Fibroblast of lung (primary cell): ENCODE data around the gene TTC39B. TPM values are rescaled to one million over a fixed set of nuclear protein-coding genes. Genes with fewer than 3 reads are reported as not detected.

Source experiments
- DNase-seq, 2 donors: peaks; one replicate each; pipeline versions ENCODE4 v3.0.0 to v3.0.0-alpha.2; 2010; ENCODE audit warnings: low read depth in 2 of 2
- H2AFZ ChIP-seq: 2 replicates; pipeline ENCODE4 v1.5.1; 2012; ENCODE audit warnings: low read length, control low read depth, inconsistent platforms
- H3K27ac ChIP-seq: 2 replicates; pipeline ENCODE4 v1.5.1; 2011; ENCODE audit warnings: low read length, control low read depth; ENCODE audit not compliant: insufficient read depth
- H3K27me3 ChIP-seq: 2 replicates; pipeline ENCODE4 v1.5.1; 2011; ENCODE audit warnings: mild to moderate bottlenecking, low read length; ENCODE audit not compliant: control insufficient read depth, insufficient read depth
- H3K36me3 ChIP-seq: 2 replicates; pipeline ENCODE4 v1.5.1; 2011; ENCODE audit warnings: low read length; ENCODE audit not compliant: control insufficient read depth, insufficient read depth
- H3K4me1 ChIP-seq: 2 replicates; pipeline ENCODE4 v1.5.1; 2011; ENCODE audit warnings: low read length; ENCODE audit not compliant: control insufficient read depth, insufficient read depth; ENCODE audit errors: extremely low read depth
- H3K4me2 ChIP-seq: 2 replicates; pipeline ENCODE4 v1.5.1; 2011; ENCODE audit warnings: low read length, control low read depth; ENCODE audit not compliant: insufficient read depth; ENCODE audit errors: extremely low read depth
- H3K4me3 ChIP-seq, 4 experiments: fragments of 200-600 bp in 1 of 4; sonication (generic) in 1 of 4; replicated peaks in 1 of 4; 2 replicates each; pipeline ENCODE4 v1.5.1; 2011 to 2016; ENCODE audit warnings: low read length in 4 of 4, low read depth in 3 of 4, mild to moderate bottlenecking in 3 of 4, control low read depth in 2 of 4, inconsistent platforms in 1 of 4, mixed read lengths in 1 of 4; ENCODE audit not compliant: insufficient read depth in 1 of 4; ENCODE audit errors: control extremely low read depth in 1 of 4
- H3K79me2 ChIP-seq: 2 replicates; pipeline ENCODE4 v1.5.1; 2012; ENCODE audit warnings: mild to moderate bottlenecking, low read length, inconsistent platforms; ENCODE audit not compliant: control insufficient read depth, insufficient read depth
- H3K9ac ChIP-seq: 2 replicates; pipeline ENCODE4 v1.5.1; 2011; ENCODE audit warnings: mild to moderate bottlenecking, low read length, control low read depth; ENCODE audit not compliant: insufficient read depth
- H3K9me3 ChIP-seq: 2 replicates; pipeline ENCODE4 v1.5.1; 2012; ENCODE audit warnings: low read depth, low read length; ENCODE audit not compliant: control insufficient read depth, insufficient read depth
- H4K20me1 ChIP-seq: 2 replicates; pipeline ENCODE4 v1.5.1; 2011; ENCODE audit warnings: low read length; ENCODE audit not compliant: control insufficient read depth, insufficient read depth; ENCODE audit errors: extremely low read depth
- CTCF ChIP-seq, 2 donors: IDR thresholded peaks in 1 of 2; conservative IDR thresholded peaks in 1 of 2; 1 replicate in 1 of 2; 2 replicates in 1 of 2; pipeline ENCODE4 v1.5.1; 2011 to 2012; ENCODE audit warnings: low read length in 2 of 2, control low read depth in 1 of 2, inconsistent platforms in 1 of 2, low read depth in 1 of 2, mild to moderate bottlenecking in 1 of 2
- EZH2 ChIP-seq: IDR thresholded peaks from 2 replicates; pipeline ENCODE4 v1.5.1; 2012; ENCODE audit warnings: low read length, control low read depth, mild to moderate bottlenecking; ENCODE audit errors: missing control alignments
- polyA plus RNA-seq, 2 donors: library from polyadenylated mRNA; depleted of rRNA in 1 of 2; stranded (reverse) in 1 of 2; unstranded in 1 of 2; fragments of >200 nt; gene quantifications; 2 replicates each; pipeline ENCODE4 v1.2.1, GENCODE V29; 2011 to 2012; ENCODE audit warnings: missing spikeins in 1 of 2
- total RNA-seq: library from RNA; depleted of rRNA; stranded (reverse); fragments of >200 nt; gene quantifications from 2 replicates; pipeline ENCODE4 v1.2.1, GENCODE V29; 2014

The TTC39B gene
- total and polyA plus RNA-seq, 2 donors (not counting 1 experiment from before 2014, with no cell fraction given), result 6.2 to 16.8 TPM

GRCh38 chr9:15140051-15140450 lies 167.0 kb downstream of the TTC39B start:
- no peak overlapping the region for H3K4me3 ChIP-seq
- no peaks in the 10 kb centered on the region for H3K36me3 ChIP-seq
- H3K4me1 ChIP-seq, result no peaks in the 10 kb centered on the region
- H2AFZ ChIP-seq, result no peak overlapping the region
- TF ChIP-seq EZH2, result no peak
- TF ChIP-seq CTCF (conservative IDR thresholded peaks at IDR 0.05 in 1 of 2, IDR thresholded peaks at IDR 0.05 in 1 of 2; ENCODE audit: low read depth in 1 of 2, low read length in 2 of 2), result no peak
- H3K4me2 ChIP-seq, result no peak overlapping the region
- no peaks in the 10 kb centered on the region for H3K79me2 ChIP-seq
- no peak overlapping the region for H3K27ac ChIP-seq
- no peaks in the 10 kb centered on the region for H3K9me3 ChIP-seq
- H3K27me3 ChIP-seq, result peaks cover 5% of the 10 kb centered on the region
- no peaks in the 10 kb centered on the region for H4K20me1 ChIP-seq
- H3K9ac ChIP-seq, result no peak overlapping the region
- DNase-seq, result no peak

- Histone ChIP-seq H3K79me2 (no peaks in the 10 kb centered on the region), H3K4me2 (no peak overlapping the region), H4K20me1 (no peaks in the 10 kb centered on the region), H3K36me3 (no peaks in the 10 kb centered on the region), H3K9me3 (no peaks in the 10 kb centered on the region), H3K4me1 (no peaks in the 10 kb centered on the region), H2AFZ (no peak overlapping the region), H3K27me3 (peaks cover 5% of the 10 kb centered on the region), H3K9ac (no peak overlapping the region), H3K4me3 (no peak overlapping the region), H3K27ac (no peak overlapping the region)
- DNase-seq, result no peak
- TF ChIP-seq CTCF (conservative IDR thresholded peaks at IDR 0.05 in 1 of 2, IDR thresholded peaks at IDR 0.05 in 1 of 2; ENCODE audit: low read depth in 1 of 2, low read length in 2 of 2), result no peak
- no peak for TF ChIP-seq EZH2
Observed at GRCh38 chr9:15139469-15139868, 167.5 kb downstream of the TTC39B start.

DNA sequence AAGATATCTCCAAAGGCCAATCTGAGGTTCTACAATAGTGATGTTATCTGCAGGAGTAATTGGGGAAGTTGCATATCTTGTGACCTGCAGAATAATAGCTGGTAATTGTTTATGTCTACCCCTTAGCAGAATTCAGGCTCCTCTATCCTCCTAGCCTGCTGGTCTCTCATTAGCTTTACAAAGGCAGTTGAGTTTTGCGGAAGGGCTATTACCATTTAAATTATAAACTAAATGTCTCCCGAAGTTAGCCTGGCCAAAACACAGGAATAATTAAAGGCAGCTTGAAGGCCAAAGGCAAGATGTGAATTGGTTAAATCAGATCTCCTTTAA lies 168.7 kb downstream of the TTC39B start:
- Histone ChIP-seq H3K36me3 (no peaks in the 10 kb centered on the region), H3K27ac (no peak overlapping the region), H3K4me1 (no peaks in the 10 kb centered on the region), H2AFZ (no peak overlapping the region), H4K20me1 (no peaks in the 10 kb centered on the region), H3K27me3 (peaks cover 5% of the 10 kb centered on the region), H3K9ac (no peak overlapping the region), H3K79me2 (no peaks in the 10 kb centered on the region), H3K9me3 (no peaks in the 10 kb centered on the region), H3K4me2 (no peak overlapping the region), H3K4me3 (no peak overlapping the region)
- no peak for DNase-seq
- TF ChIP-seq EZH2, result no peak
